WTC11 (cell line): ENCODE results near the gene TPM2.

Experiments
- AR ChIP-seq: fragments of 250-450 bp; sonication (Bioruptor Pico); IDR thresholded peaks from 2 replicates; pipeline ENCODE4 v1.9.0; 2021; ENCODE audit warnings: mild to moderate bottlenecking
- E2F1 ChIP-seq: sonication (generic); formaldehyde crosslinking; IDR thresholded peaks from 2 replicates; pipeline ENCODE4 v1.8.0; 2022; ENCODE audit warnings: mild to moderate bottlenecking, missing genetic modification reagents
- ELF4 ChIP-seq: sonication (generic); formaldehyde crosslinking; IDR thresholded peaks from 2 replicates; pipeline ENCODE4 v1.8.1; 2022; ENCODE audit warnings: low read depth, mild to moderate bottlenecking, moderate library complexity, missing genetic modification reagents
- GABPB1 ChIP-seq: sonication (generic); formaldehyde crosslinking; IDR thresholded peaks from 2 replicates; pipeline ENCODE4 v1.8.1; 2023; ENCODE audit warnings: mild to moderate bottlenecking, missing genetic modification reagents
- HMGXB4 ChIP-seq: sonication (generic); formaldehyde crosslinking; IDR thresholded peaks from 2 replicates; pipeline ENCODE4 v1.8.1; 2023; ENCODE audit warnings: mild to moderate bottlenecking, moderate library complexity, missing genetic modification reagents
- IRF2 ChIP-seq: sonication (generic); formaldehyde crosslinking; IDR thresholded peaks from 2 replicates; pipeline ENCODE4 v1.8.0; 2022; ENCODE audit warnings: low read depth, missing genetic modification reagents, borderline replicate concordance
- NR2C2 ChIP-seq: sonication (generic); formaldehyde crosslinking; IDR thresholded peaks from 2 replicates; pipeline ENCODE4 v1.8.0; 2022; ENCODE audit warnings: mild to moderate bottlenecking, missing genetic modification reagents
- NR3C1 ChIP-seq: sonication (generic); formaldehyde crosslinking; conservative IDR thresholded peaks from 2 replicates; pipeline ENCODE4 v1.8.1; 2023; ENCODE audit warnings: low read depth, mild to moderate bottlenecking, missing genetic modification reagents
- RORB ChIP-seq: fragments of 250-450 bp; sonication (Bioruptor Pico); IDR thresholded peaks from 2 replicates; pipeline ENCODE4 v1.9.0; 2021; ENCODE audit warnings: mild to moderate bottlenecking
- ZSCAN18 ChIP-seq: fragments of 250-450 bp; sonication (Bioruptor Pico); IDR thresholded peaks from 2 replicates; pipeline ENCODE4 v2.1.2; 2022; ENCODE audit warnings: mild to moderate bottlenecking, moderate library complexity
- TF ChIP-seq, protein P1 (sequence below): fragments of 200-600 bp; IDR thresholded peaks from 2 replicates; pipeline ENCODE4 v1.8.0; 2022; ENCODE audit warnings: antibody characterized with exemption
- TF ChIP-seq, protein P2 (sequence below): sonication (generic); formaldehyde crosslinking; IDR thresholded peaks from 2 replicates; pipeline ENCODE4 v1.8.0; 2022; ENCODE audit warnings: mild to moderate bottlenecking, missing genetic modification reagents

GRCh38 chr9:35714123-35714522 is 24.4 kb upstream of the TPM2 start:
- no peak for TF ChIP-seq IRF2 (CRISPR knock-in tag)
- no peak for TF ChIP-seq ELF4 (CRISPR knock-in tag)
- TF ChIP-seq, protein P1, sequence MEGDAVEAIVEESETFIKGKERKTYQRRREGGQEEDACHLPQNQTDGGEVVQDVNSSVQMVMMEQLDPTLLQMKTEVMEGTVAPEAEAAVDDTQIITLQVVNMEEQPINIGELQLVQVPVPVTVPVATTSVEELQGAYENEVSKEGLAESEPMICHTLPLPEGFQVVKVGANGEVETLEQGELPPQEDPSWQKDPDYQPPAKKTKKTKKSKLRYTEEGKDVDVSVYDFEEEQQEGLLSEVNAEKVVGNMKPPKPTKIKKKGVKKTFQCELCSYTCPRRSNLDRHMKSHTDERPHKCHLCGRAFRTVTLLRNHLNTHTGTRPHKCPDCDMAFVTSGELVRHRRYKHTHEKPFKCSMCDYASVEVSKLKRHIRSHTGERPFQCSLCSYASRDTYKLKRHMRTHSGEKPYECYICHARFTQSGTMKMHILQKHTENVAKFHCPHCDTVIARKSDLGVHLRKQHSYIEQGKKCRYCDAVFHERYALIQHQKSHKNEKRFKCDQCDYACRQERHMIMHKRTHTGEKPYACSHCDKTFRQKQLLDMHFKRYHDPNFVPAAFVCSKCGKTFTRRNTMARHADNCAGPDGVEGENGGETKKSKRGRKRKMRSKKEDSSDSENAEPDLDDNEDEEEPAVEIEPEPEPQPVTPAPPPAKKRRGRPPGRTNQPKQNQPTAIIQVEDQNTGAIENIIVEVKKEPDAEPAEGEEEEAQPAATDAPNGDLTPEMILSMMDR, result no peak
- no peak for TF ChIP-seq ZSCAN18 (CRISPR knock-in tag)
- TF ChIP-seq AR (CRISPR knock-in tag), result no peak
- no peak for TF ChIP-seq HMGXB4
- no peak for TF ChIP-seq GABPB1
- no peak for TF ChIP-seq RORB (CRISPR knock-in tag)
- no peak for TF ChIP-seq NR3C1 (CRISPR knock-in tag)
- TF ChIP-seq E2F1, result no peak
- TF ChIP-seq, protein P2, sequence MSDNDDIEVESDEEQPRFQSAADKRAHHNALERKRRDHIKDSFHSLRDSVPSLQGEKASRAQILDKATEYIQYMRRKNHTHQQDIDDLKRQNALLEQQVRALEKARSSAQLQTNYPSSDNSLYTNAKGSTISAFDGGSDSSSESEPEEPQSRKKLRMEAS (CRISPR knock-in tag), result no peak
- no peak for TF ChIP-seq NR2C2
